SK-N-SH treated with all-trans-retinoic acid at 6 μM for 48 hours (cell line): ENCODE measurements around the gene RIN3.

Experiments
- ATAC-seq: fragments of 200-7000 bp; cut with Tn5 transposase; 3 replicates; pipeline ENCODE4 v1.9.1; 2020; ENCODE audit warnings: mild to moderate bottlenecking, moderate library complexity
- ARNTL ChIP-seq: fragments of 450-650 bp; formaldehyde crosslinking; IDR thresholded peaks from 2 replicates; pipeline ENCODE4 v1.5.0; 2020; ENCODE audit warnings: low read depth, mild to moderate bottlenecking, moderate library complexity, borderline replicate concordance
- BACH2 ChIP-seq: fragments of 250-450 bp; sonication (Bioruptor Pico); IDR thresholded peaks from 2 replicates; pipeline ENCODE4 v1.9.0; 2021; ENCODE audit warnings: mild to moderate bottlenecking, borderline replicate concordance
- CSDC2 ChIP-seq: fragments of 250-450 bp; sonication (Bioruptor Pico); IDR thresholded peaks from 2 replicates; pipeline ENCODE4 v1.5.0; 2020; ENCODE audit warnings: mild to moderate bottlenecking, moderate library complexity
- ISL1 ChIP-seq: fragments of 250-450 bp; sonication (Bioruptor Pico); IDR thresholded peaks from 2 replicates; pipeline ENCODE4 v2.1.2; 2022; ENCODE audit warnings: mild to moderate bottlenecking, moderate library complexity
- OSR1 ChIP-seq: fragments of 250-450 bp; sonication (Bioruptor Pico); IDR thresholded peaks from 2 replicates; pipeline ENCODE4 v1.8.0; 2022; ENCODE audit warnings: moderate library complexity, mild to moderate bottlenecking, inconsistent platforms
- PPARA ChIP-seq: fragments of 250-450 bp; sonication (Bioruptor Pico); IDR thresholded peaks from 2 replicates; pipeline ENCODE4 v1.5.0; 2020; ENCODE audit warnings: mild to moderate bottlenecking, borderline replicate concordance
- RARB ChIP-seq: fragments of 250-450 bp; sonication (Bioruptor Pico); IDR thresholded peaks from 2 replicates; pipeline ENCODE4 v1.8.0; 2021; ENCODE audit warnings: mild to moderate bottlenecking, moderate library complexity
- SNAI2 ChIP-seq: fragments of 250-450 bp; sonication (Bioruptor Pico); IDR thresholded peaks from 2 replicates; pipeline ENCODE4 v1.5.0; 2020; ENCODE audit warnings: mild to moderate bottlenecking, moderate library complexity
- TOX ChIP-seq: fragments of 250-450 bp; sonication (Bioruptor Pico); IDR thresholded peaks from 2 replicates; pipeline ENCODE4 v1.8.0; 2021; ENCODE audit warnings: mild to moderate bottlenecking, moderate library complexity, borderline replicate concordance
- ZC3H10 ChIP-seq: fragments of 250-450 bp; sonication (Bioruptor Pico); IDR thresholded peaks from 2 replicates; pipeline ENCODE4 v1.5.1; 2021; ENCODE audit warnings: mild to moderate bottlenecking, moderate library complexity
- ZNF70 ChIP-seq: fragments of 450-650 bp; formaldehyde crosslinking; IDR thresholded peaks from 2 replicates; pipeline ENCODE4 v1.5.0; 2020; ENCODE audit warnings: mild to moderate bottlenecking, moderate library complexity
- TF ChIP-seq, protein P1 (sequence below): fragments of 250-450 bp; sonication (Bioruptor Pico); IDR thresholded peaks from 2 replicates; pipeline ENCODE4 v1.5.1; 2020; ENCODE audit warnings: low read depth, mild to moderate bottlenecking, moderate library complexity
- TF ChIP-seq, protein P2 (sequence below): fragments of 250-450 bp; sonication (Bioruptor Pico); IDR thresholded peaks from 2 replicates; pipeline ENCODE4 v1.5.1; 2021; ENCODE audit warnings: mild to moderate bottlenecking, moderate library complexity
- TF ChIP-seq, protein P3 (sequence below): fragments of 250-450 bp; sonication (Bioruptor Pico); IDR thresholded peaks from 2 replicates; pipeline ENCODE4 v1.8.0; 2021; ENCODE audit warnings: low read depth, mild to moderate bottlenecking, moderate library complexity, borderline replicate concordance
- TF ChIP-seq, protein P4 (sequence below): fragments of 250-450 bp; sonication (Bioruptor Pico); IDR thresholded peaks from 2 replicates; pipeline ENCODE4 v1.5.0; 2020; ENCODE audit warnings: mild to moderate bottlenecking, moderate library complexity

RIN3 gene

DNA sequence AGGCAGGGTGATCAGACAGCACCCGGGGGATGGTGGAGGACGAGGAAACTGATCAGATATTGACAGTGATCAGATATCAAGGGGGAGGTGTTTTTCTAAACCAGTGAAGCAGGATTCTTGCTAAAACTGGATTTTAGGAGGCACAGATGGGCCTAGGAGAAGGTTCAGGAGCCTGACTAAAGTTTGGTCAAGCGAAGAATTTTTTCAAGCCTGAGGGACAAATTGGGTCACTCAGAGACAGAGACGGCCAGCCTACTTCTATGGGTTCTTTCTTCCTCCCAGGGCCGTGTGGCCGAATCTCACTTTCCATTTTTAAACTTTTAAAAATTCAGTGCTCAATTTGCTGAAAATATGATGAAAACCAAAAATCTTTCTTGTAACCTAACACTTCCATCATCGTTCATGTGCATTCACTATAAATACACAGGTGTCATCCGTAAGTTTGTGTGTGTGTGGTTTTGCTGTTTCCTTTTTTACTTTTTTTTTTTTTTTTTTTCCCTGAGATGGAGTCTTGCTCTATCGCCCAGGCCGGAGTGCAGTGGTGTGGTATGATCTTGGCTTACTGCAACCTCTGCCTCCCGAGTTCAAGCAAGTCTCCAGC lies 68.5 kb downstream of the RIN3 start:
- TF ChIP-seq, protein P1, sequence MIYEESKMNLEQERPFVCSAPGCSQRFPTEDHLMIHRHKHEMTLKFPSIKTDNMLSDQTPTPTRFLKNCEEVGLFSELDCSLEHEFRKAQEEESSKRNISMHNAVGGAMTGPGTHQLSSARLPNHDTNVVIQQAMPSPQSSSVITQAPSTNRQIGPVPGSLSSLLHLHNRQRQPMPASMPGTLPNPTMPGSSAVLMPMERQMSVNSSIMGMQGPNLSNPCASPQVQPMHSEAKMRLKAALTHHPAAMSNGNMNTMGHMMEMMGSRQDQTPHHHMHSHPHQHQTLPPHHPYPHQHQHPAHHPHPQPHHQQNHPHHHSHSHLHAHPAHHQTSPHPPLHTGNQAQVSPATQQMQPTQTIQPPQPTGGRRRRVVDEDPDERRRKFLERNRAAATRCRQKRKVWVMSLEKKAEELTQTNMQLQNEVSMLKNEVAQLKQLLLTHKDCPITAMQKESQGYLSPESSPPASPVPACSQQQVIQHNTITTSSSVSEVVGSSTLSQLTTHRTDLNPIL (CRISPR knock-in tag) = no peak
- TF ChIP-seq PPARA (no peak), ARNTL (CRISPR knock-in tag) (no peak), RARB (no peak), ZNF70 (CRISPR knock-in tag) (no peak), ISL1 (CRISPR knock-in tag) (no peak)
- TF ChIP-seq, protein P2, sequence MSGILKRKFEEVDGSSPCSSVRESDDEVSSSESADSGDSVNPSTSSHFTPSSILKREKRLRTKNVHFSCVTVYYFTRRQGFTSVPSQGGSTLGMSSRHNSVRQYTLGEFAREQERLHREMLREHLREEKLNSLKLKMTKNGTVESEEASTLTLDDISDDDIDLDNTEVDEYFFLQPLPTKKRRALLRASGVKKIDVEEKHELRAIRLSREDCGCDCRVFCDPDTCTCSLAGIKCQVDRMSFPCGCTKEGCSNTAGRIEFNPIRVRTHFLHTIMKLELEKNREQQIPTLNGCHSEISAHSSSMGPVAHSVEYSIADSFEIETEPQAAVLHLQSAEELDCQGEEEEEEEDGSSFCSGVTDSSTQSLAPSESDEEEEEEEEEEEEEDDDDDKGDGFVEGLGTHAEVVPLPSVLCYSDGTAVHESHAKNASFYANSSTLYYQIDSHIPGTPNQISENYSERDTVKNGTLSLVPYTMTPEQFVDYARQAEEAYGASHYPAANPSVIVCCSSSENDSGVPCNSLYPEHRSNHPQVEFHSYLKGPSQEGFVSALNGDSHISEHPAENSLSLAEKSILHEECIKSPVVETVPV (CRISPR knock-in tag) = no peak
- TF ChIP-seq, protein P3, sequence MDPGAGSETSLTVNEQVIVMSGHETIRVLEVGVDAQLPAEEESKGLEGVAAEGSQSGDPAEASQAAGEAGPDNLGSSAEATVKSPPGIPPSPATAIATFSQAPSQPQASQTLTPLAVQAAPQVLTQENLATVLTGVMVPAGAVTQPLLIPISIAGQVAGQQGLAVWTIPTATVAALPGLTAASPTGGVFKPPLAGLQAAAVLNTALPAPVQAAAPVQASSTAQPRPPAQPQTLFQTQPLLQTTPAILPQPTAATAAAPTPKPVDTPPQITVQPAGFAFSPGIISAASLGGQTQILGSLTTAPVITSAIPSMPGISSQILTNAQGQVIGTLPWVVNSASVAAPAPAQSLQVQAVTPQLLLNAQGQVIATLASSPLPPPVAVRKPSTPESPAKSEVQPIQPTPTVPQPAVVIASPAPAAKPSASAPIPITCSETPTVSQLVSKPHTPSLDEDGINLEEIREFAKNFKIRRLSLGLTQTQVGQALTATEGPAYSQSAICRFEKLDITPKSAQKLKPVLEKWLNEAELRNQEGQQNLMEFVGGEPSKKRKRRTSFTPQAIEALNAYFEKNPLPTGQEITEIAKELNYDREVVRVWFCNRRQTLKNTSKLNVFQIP = no peak
- TF ChIP-seq, protein P4, sequence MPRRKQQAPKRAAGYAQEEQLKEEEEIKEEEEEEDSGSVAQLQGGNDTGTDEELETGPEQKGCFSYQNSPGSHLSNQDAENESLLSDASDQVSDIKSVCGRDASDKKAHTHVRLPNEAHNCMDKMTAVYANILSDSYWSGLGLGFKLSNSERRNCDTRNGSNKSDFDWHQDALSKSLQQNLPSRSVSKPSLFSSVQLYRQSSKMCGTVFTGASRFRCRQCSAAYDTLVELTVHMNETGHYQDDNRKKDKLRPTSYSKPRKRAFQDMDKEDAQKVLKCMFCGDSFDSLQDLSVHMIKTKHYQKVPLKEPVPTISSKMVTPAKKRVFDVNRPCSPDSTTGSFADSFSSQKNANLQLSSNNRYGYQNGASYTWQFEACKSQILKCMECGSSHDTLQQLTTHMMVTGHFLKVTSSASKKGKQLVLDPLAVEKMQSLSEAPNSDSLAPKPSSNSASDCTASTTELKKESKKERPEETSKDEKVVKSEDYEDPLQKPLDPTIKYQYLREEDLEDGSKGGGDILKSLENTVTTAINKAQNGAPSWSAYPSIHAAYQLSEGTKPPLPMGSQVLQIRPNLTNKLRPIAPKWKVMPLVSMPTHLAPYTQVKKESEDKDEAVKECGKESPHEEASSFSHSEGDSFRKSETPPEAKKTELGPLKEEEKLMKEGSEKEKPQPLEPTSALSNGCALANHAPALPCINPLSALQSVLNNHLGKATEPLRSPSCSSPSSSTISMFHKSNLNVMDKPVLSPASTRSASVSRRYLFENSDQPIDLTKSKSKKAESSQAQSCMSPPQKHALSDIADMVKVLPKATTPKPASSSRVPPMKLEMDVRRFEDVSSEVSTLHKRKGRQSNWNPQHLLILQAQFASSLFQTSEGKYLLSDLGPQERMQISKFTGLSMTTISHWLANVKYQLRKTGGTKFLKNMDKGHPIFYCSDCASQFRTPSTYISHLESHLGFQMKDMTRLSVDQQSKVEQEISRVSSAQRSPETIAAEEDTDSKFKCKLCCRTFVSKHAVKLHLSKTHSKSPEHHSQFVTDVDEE (CRISPR knock-in tag) = no peak
- no peak for ATAC-seq

DNA sequence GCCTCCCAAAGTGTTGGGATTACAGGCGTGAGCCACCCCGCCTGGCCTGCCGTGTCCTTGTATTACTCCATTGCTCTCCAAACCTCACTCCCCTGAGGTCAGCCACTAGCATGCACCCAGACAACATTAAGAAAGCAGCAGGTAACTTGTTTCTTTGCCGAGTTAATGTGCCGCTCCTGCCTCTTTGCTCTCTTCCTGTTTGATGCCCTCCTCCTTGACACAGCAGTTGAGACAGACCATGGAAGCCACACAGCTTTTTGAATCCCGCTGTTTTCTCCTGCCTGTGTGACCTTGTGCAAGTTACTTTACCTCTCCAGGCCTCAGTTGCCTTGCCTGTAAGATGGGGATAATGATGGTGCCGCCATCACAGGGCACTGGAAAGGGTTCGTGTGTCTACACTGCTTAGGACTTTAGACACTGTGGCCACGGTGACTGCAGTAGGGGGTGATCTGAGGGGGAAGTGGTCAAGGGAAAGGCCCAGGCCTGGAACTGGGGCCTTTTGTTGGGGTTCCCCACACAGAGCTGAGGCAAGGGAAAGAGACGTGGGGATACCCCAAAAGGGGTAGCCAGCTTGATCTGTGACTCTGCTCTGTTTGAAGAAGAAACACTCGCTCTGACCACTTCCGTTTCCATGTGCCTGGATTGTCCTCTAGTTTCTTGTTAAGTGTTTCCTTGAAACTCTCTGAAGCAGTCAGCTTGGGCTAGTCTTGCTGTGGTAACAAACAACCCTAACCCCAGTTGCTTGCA lies 69.3 kb downstream of the RIN3 start:
- no peak for ATAC-seq

DNA sequence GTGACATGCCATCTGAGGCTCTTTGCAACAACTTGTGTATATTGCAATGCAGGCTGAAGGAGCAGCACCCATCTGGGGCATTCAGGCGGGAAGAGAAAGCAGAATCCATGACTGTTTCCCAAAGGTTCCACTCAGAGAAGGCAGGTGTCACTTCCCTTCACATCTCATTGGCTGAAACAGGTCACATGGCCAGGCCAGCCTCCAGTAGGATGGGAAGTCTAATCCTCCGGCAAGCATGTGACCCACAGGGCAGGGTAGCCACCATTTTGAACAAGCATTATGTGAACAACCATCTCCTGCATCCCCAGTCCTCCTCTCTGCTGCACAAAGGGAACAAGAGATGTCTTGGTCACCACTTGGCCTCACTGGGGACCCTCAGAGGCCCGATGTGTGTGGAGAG lies 70.6 kb downstream of the RIN3 start:
- no peak for ATAC-seq
- TF ChIP-seq CSDC2 (CRISPR knock-in tag) = no peak
- no peak for TF ChIP-seq TOX (CRISPR knock-in tag)
- no peak for TF ChIP-seq BACH2 (CRISPR knock-in tag)
- TF ChIP-seq, protein P1 (CRISPR knock-in tag) = no peak
- no peak for TF ChIP-seq SNAI2 (CRISPR knock-in tag)
- TF ChIP-seq, protein P2 (CRISPR knock-in tag) = no peak

More for the DNA sequence above, 69.3 kb downstream of the RIN3 start:
- TF ChIP-seq, protein P2 (CRISPR knock-in tag) = no peak
- TF ChIP-seq, protein P1 (CRISPR knock-in tag) = no peak
- no peak for TF ChIP-seq ZC3H10 (CRISPR knock-in tag)
- TF ChIP-seq OSR1 (CRISPR knock-in tag) = no peak
- TF ChIP-seq RARB = no peak
- no peak for TF ChIP-seq CSDC2 (CRISPR knock-in tag)
